Upper lobe of left lung (tissue), 4 donors: ENCODE data around the gene GSTO2.

Source experiments
- POLR2AphosphoS5 ChIP-seq, 2 donors: sonication (generic); formaldehyde crosslinking; IDR thresholded peaks; one replicate each; pipeline ENCODE4 v1.5.1; 2017; ENCODE audit warnings: antibody characterized with exemption in 2 of 2
- TF ChIP-seq, protein P1 (sequence below), 6 experiments: fragments of 450-650 bp in 4 of 6; fragments of 200-600 bp in 2 of 6; sonication (generic) in 2 of 6; IDR thresholded peaks; one replicate each; pipeline ENCODE4 v1.5.1; 2016 to 2019; ENCODE audit warnings: antibody characterized with exemption in 6 of 6

DNA sequence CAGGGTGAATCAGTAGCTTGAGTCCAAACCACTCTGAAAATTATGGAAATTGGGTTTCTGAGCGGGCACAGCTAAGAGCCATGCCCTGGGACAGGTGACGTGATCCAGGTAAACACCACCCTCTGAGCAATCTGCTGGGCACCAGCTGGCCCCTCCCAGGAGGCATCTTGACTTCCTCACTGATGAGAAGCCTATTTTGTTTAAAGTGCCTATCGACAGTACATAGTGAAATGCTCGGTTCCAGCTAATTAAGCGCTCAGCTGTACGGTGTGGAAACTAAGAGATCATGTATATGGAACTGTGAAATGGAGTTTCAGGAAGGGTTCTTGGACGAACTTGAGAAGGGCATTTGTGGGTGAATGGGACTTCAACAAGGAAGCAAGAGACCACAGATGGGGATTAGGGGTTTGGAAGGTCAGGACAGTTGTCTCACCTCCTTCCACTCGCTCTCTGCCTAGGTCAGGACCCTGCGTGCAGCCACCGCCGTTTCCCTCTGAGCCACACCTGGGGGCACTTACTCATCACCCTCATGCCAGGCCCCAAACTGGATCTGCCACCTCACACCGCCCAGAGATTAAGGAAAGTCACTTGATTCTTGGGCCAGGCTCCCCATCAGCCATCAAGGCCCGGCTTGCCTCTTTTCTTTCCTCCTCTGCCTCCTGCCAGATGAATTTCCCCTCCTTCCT lies 66.1 kb downstream of the GSTO2 start:
- TF ChIP-seq, protein P1, sequence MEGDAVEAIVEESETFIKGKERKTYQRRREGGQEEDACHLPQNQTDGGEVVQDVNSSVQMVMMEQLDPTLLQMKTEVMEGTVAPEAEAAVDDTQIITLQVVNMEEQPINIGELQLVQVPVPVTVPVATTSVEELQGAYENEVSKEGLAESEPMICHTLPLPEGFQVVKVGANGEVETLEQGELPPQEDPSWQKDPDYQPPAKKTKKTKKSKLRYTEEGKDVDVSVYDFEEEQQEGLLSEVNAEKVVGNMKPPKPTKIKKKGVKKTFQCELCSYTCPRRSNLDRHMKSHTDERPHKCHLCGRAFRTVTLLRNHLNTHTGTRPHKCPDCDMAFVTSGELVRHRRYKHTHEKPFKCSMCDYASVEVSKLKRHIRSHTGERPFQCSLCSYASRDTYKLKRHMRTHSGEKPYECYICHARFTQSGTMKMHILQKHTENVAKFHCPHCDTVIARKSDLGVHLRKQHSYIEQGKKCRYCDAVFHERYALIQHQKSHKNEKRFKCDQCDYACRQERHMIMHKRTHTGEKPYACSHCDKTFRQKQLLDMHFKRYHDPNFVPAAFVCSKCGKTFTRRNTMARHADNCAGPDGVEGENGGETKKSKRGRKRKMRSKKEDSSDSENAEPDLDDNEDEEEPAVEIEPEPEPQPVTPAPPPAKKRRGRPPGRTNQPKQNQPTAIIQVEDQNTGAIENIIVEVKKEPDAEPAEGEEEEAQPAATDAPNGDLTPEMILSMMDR (IDR thresholded peaks at IDR 0.05), result no peak
- TF ChIP-seq POLR2AphosphoS5 (IDR thresholded peaks at IDR 0.05), result no peak
